OCI-LY3 (cell line): Measurements from ENCODE around the gene EMD.

ENCODE experiments used
- EZH2phosphoT487 ChIP-seq: fragments of 200-600 bp; shearing (Covaris generic); IDR thresholded peaks from 2 replicates; pipeline ENCODE4 v1.6.1; 2018; ENCODE audit warnings: antibody characterized with exemption, mixed run types, low read depth
- TF ChIP-seq, protein P1 (sequence below): fragments of 200-600, 300-600 bp; sonication (generic); IDR thresholded peaks from 2 replicates; pipeline ENCODE4 v1.5.1; 2014; ENCODE audit warnings: antibody characterized with exemption, low read length, low read depth

- TF ChIP-seq, protein P1, sequence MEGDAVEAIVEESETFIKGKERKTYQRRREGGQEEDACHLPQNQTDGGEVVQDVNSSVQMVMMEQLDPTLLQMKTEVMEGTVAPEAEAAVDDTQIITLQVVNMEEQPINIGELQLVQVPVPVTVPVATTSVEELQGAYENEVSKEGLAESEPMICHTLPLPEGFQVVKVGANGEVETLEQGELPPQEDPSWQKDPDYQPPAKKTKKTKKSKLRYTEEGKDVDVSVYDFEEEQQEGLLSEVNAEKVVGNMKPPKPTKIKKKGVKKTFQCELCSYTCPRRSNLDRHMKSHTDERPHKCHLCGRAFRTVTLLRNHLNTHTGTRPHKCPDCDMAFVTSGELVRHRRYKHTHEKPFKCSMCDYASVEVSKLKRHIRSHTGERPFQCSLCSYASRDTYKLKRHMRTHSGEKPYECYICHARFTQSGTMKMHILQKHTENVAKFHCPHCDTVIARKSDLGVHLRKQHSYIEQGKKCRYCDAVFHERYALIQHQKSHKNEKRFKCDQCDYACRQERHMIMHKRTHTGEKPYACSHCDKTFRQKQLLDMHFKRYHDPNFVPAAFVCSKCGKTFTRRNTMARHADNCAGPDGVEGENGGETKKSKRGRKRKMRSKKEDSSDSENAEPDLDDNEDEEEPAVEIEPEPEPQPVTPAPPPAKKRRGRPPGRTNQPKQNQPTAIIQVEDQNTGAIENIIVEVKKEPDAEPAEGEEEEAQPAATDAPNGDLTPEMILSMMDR: no peak
- no peak for TF ChIP-seq EZH2phosphoT487
These were observed 23.9 kb upstream of the EMD start for GRCh38 chrX:154355094-154355775.
